Activated CD4-positive, CD25-positive, alpha-beta regulatory T cell (primary cell): ENCODE data around the gene SLC35B2.

Experiments
- DNase-seq, 4 experiments: peaks; one replicate each; lab custom pipeline; 2025; lab: John Stamatoyannopoulos, UW

SLC35B2 gene

DNA sequence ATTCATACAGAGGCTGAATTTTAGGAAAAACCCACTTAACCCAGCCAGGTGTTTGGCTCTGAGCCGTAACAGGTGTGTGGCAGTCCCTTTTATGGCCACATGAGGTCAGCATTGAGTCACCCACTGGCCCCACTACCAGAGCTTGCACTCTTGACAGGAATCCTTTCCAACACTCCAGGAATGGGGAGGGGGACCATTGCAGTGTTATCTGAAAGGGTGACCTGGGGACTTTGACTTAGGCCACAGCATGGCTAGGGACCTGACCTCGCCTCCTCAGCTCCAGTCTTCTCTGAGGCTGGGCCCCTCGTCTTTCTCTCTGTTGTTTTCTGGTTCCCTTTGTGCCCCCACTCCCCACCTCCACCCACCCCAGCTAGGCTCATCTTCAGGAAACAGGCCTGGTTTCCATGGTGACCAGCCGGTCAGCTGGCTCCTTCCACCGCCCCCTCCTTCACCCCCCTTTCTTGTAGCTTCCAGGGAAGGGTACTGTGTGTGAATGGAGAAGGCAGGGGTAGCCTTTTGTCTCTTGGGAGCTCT lies 10.8 kb upstream of the SLC35B2 start:
- DNase-seq: peak in 3 of 4 experiments; percentile 29 to 38 (median 37)

DNA sequence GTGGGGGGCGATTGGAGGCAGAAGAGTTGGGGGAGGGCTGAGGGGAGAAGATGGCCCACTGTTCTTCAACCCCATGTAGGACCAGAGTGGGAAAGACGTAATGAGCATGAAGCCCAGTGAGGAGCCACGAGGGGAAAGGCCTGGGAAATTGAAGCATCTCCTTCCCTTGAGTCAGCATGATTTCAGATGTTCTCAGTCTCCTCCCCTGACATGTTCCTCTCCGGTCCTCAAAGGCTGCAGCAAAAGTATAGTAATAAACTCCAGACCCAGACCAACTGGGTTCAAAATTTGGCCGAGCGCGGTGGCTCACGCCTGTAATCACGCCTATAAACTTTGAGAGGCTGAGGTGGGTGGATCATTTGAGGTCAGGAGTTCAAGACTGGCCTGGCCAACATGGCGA lies 9.9 kb upstream of the SLC35B2 start:
- DNase-seq: no peak

DNA sequence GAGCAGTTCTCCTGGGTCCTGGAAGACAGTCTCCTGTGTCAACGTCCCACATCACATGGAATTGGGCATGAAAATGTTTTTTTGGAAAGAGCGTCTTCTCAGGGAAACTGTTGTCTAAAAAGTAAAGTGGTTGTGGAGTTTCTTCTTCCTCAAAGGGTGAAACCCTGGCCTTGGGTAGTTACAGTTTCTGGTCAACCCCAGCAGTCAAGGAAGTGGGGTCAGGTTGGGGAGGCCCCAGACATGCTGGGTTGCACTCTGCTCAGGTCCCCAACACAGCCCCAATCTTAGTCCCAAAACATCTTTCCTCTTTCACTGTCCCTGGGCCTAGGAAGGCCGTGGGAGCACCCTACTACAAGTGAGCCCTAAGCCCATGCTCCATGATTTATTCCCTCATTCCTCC lies 9.0 kb upstream of the SLC35B2 start:
- no peak for DNase-seq

DNA sequence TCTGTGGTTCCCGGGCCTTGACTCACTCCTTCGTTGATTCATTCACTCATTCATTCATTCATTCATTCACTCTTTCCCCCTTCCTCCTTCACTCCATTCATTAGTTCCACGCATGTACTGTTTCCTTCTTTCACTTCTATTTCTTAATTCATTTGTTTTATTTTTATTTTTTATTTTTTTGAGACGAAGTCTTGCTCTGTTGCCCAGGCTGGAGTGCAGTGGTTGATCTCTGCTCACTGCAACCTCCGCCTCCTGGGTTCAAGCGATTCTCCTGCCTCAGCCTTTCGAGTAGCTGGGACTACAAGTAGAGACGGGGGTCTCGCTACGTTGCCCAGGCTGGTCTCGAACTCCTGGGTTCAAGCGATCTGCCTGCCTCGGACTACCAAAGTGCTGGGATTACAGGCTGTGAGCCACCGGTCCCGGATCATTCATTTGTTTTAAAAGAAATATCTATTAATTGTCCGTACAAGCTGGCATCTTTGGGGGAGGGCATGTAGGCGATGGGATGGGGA lies 8.4 kb upstream of the SLC35B2 start:
- no peak for DNase-seq

DNA sequence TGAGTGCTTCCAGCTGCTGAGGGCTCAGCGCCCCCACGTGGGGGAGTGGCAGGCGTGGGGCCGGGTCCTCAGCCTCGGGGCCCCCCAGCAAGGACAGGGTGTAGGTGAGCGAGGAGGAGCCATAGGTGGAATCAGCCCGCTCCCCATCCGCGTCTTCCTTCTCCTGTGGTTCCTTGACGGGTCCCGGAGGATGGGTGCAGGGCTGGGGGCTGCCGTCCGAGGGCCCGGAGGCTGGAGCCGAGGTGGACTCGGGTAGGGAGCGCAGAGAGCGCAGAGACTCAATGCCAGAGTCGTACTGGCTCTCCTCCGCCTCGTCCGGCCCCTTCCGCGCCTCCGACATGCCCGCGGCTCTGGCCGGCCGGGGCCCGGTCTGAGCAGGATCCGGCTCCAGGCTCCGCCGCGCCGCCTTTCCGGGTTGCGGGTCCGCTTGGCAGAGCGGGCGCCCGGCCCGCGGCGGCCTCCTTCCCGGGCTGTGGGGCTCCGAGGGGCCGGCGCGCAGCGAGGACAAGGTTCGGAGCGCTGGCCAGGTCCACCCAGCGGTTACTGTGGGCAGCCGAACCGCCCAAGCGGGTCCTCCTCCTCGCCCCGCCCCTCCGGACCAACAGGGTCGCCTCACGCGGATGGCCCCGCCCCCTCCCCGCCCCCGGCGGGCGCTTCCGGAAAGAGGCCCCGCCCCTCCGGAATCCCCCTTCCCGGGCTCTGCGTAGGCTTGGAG lies 7.8 kb upstream of the SLC35B2 start, which contains the start of gene NFKBIE:
NFKBIE (minus strand) TSS at position 545 of the 715 bp plus-strand sequence; CDS start at position 340, 205 bp downstream.
- peak; percentile 83 to 94 (median 88) for DNase-seq

DNA sequence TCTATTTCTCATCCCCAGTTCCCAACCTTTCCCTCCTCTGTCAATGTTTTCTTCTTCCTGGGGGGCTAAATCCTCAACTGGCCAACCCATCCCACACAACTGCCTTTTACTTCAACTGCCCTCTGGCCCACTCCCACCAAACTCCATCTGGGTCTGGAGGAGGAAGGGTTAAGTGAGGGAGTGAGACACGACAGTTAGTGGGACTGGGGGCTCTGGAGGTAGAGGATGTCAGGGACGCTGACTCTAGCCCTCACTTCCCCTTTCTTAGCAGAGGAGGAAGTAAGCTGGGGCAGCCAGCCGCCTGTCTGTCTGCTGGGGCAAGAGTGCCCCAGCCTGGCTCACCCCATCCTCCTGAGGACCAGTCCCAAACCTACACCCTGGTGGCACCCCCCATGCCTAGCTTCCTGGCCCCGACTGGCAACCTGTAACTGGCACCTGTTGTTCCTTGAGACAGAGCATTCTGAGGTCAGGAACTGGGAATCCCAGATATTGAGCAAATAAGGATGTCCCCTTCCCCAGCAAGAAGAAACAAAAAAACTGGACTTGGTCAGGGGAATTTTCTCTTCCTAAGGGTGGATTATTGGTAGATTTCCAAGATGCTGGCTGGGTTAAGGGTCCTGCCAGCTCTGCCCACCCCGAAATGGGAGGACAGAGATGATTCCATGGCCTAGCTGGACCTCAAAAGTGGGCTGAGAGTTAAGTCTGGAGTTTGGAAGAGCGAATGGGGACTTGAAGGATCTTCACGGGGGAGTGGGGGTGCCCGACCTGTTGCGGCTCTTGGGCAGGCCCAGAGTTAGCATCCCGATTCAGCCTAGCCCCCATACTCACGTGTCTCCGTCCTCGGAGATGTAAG lies 7.1 kb upstream of the SLC35B2 start:
- peak in 1 of 4 experiments; percentile 24 for DNase-seq

DNA sequence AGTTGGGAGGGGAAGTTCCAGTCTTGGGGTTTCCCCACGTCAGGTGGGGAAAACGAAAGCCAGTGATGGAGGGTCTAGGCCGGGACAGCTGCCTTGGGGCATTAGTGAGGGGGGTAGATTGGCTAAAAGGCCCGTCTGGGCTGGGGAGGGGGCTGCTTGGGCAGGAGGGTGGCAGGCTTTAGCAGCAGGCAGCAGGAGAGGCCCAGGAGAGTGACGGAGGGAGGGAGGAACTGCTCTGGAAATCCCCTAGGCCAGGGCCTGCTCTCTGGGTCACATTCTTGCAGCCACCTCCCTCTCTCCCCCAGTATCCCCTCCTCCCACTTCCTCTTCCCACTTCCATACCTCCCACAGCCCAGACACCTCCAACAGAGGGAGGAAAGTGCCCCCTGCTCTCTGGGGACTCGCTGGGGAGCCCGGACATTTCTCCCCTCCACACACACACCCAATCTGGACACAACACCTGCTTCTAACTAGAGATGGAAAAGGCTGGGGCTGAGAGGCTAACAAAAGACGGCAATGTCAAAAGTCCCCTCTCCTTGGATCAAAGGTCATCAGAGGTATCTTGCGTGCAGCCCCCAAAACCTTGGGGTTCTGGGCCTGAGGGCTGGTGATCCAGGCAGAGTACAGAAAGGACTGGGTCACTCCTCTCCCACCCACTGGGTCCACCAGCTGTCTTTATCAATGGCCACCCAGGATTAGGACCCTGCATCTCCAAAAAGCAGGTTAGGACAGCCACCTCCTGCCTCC lies 6.2 kb upstream of the SLC35B2 start:
- no peak for DNase-seq

DNA sequence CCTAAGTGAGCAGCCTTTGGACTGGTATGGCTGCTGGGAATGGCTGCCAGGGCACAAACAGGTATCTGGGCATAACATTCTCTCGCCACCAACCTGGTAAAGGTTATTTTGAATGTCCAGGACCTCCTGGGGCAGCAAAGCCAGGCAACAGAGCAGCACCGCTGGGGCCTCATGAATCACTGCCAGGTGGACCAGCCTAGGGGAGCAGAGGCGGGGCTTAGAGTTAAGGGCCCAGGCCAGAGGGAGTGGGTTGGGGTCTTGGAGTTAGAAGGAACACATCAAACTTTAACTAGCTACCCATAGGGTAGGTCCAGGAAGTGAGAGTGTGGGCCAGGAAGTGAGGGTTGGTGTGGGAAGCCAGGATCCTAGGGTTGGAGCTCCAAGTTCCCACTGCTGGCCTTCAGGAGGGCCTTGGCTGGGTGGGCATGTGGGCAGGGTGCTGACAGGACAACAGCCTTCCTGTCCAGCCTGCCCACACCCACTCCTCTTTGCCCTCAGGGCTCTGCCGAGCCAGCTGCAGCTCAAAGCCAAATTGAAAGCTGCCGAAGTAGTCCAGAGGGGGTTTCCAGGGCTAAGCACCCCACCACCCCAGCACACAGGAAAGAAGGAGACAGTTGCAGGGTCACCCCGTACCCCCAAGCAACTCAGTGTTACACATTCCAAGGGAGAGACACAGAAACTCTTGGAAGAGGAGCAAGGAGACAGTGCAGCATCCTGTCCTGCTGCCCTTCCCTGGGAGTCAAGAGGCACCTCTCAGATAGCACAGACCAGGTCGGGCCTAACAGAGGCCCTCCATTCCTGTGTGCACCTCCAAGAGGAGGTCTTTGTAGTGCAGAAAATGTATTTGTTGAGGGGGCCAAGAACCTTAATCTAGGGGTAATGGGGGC lies 5.4 kb upstream of the SLC35B2 start:
- DNase-seq: no peak

DNA sequence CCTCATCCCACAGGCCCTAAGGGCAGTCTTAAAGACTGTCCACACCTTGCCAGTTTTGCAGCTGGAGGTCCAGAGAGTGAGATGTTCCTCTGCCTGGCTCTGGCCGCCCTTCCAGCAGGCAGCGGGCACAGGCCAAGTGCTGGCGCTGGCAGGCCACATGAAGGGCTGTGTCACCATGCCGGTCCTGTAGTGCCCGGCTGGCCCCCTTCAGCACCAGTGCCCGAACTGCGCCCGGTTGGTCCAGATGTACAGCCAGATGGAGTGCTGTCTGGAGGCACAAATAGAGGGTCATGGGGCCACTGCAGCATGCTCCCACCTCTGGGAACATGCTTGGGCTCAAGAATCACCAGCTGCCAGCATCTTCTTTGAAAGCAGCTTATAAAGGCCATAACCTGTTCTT lies 4.3 kb upstream of the SLC35B2 start:
- DNase-seq: no peak

DNA sequence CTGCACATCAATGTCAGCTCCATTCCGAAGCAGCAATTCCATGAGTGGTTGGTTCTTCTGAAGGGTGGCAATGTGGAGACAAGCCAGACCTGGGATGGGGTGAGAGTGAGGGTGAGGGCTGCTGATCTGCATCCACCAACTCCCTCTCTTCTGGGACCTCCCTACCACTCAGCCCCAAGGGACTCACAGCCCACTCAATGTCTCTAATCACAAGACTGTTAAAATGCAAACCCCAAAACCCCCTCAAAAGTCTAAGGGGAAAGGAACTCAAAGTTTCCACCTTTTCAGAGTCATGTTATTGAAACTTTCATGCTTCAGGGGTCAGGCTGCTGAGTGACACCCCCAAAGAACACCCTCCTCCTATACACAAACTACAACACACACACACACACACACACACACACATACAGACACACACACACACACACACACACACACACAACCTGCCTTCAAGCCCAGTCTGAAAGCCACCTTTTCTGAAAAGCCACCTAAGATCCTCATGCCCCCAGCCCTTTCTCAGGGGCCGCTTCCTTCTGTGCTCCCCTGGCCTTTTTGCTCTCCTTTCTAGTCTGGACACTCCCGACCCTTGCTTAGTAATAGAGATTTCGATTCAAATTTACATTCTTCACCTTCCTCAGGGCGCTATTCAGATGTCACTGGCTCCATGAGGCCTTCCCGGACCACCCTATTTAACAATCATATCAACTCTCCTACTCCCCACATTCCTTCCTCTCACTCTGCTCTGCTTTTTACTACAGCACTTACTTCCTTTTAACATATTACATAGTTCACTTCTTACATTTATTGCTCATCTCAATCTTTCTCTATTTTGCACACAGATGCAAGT lies 3.3 kb upstream of the SLC35B2 start:
- no peak for DNase-seq

DNA sequence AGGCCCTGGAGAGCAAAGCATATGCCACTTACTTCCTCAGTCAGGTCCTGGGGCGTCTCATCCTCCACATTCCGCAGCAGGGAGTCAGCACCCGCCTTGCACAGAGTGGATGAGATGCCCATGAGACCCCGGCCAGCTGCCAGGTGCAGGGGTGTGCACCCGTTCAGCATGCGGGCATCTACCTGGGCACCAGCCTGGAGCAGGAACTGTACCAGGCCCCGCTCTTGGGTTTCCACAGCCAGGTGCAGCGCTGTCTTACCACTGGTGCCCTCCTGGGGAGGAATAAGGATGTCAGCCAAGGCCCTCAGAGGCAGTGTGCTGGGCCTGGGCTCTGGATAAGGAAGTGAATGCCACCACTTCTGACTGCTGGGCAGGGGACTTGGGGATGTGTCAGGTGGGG lies 2.7 kb upstream of the SLC35B2 start:
- DNase-seq: no peak

DNA sequence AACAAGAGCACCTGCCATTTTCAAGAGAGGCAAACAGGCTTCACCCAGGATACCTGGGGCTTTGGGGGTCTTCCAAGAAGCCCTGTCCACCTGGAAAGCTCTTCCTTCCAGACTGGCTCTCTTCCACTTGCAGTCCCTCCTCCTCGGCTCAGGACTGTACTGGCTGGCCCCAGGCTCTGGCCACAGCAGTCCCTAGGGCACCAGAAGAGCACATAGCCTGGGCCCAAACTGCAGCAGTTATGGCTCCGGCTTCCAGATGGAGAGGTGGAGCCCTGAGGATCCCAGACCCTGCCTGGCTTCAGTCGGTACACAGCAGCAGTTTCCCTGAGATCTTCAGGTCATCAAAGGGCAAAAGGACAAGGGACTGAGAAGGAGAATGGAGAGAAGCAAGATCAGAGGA lies 1.6 kb upstream of the SLC35B2 start:
- no peak for DNase-seq

DNA sequence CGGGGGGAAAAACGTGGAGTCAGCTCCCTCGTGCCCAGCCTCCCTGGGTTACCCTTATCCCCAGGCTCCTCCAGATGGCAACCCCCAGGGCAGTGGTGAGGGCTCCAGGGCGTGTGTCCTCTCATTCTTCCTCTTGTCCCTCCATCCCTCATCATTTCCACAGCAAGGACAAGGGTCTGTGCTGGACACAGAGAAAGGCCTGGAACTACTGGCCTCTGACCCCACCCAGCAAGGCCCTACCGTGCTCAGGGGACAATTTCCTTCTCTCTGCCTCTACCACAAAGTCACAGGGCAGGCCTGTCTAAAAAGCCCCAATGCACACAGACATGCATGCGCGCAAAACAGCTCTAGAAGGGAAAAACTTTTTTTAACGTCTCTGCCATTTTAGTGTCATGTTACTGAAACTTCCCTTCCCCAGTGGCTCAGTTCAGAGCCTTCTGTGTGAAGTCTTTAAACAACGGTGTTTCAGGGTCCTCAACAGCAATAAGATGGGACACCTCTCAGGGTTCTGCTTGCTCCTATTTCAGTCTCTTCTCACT lies 1.1 kb upstream of the SLC35B2 start:
- DNase-seq: no peak

DNA sequence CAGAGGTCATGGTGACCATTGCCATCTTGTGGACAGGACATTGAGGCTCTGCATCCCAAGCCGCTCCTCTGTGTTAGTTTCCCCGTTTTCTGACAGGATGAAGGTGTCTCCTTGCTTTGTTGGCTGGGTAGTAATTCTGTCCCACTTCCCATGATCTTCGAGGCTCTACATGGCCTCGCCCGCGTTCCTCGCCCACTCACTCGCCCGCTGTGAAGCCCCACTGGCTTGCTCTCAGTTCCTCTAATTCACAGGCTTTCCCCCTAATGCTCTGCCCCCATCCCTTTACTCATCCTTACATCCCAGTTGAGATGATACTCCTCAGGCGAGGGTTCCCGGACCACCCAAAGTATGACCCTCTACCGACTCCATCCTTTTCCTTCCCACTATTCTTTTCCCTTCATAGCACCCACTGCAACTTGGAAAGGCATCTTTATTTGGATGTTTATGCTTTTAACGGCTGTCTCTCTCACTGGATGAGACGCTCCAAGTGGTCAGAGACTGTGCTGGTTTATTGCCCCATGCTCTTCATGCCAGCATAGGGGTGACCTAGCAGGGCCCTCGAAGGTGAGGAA lies 511 bp upstream of the SLC35B2 start:
- no peak for DNase-seq

DNA sequence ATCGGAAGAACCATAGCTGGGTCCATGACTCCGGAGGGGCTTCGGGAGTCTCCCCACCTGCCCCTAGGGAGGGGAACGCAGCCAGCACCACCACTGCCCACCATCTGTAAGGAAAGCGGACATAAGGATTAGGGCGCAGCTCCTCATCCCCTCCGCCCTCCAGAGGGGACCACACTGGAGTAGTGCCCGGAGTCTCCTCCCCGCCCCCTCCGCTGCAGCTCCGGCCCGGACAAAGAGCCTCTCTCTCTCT lies 628 bp downstream of the SLC35B2 start:
- no peak for DNase-seq

DNA sequence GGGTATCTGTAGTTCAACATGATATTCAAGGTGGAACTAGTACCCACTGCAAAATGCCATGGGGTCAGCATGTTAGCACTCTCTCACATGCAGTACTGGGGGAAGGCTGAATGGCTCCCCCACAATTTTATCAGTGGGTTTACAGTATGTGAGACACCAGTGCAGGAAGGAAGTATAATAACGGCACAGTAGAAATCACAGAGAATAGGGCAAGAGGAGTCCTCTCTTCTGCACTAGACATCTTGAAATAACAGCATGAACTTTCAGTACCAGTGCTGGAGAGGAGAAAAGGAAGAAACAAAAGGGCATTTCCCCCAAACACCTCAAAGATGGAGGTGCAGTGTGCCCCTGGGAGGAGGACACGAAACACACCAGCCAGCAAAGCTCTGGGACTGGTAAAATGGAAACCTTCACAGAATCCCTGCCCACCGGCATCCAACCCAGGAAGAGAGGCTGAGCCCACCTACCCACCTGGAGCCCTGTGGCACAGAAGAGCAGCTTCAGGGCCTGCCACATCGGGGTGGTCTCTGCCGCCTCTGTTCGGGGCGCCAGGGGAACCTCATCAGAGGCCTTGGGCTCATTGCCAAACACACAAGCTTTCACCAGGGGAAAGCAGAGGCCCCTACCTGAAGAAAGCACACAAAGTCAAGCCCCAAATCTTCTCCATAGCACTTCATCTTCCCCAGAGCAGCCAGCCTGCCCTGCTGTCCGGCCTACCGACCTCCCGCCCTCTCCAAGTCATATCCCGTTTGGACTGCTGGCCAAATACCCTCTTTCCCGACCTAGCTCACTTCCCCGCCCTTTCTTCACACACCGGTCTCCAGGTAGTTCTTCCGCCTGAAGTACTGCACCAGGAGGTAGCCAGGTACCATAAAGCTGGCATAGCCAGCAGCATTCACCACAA lies 1.2 kb downstream of the SLC35B2 start:
- DNase-seq: no peak

DNA sequence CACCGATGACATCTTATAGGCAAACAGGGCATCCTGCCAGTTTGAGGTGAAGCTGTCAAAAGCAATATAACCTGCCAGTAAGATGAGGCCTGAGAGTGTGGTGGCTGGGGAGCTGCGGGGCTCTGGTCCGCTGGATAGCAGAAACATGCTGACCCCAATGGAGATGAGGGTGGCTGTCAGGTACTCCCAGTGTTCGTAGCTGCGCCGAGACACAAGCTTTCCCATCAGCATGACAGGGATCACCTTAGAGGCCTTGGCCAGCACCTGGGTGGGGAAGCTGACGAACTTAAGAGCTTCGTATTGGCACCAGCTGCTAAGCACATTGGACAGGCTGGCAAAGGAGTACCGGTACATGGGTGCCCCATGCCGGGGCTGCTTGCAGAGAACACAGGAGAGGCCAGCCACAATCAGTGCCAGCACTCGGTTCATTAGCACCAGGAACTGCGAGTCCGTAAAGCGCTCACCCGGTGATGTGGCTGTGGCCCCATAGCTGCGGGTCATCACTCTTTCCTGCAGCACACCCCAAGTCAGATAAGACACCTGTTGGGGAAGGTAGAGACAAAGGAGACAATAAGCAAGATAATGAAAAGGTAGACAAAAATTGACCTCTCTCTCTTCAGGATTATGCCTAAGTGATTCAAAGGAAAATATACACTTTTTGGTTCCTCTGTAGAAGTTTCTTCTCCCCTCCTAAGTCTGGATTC lies 2.1 kb downstream of the SLC35B2 start:
- no peak for DNase-seq
